ENCODE data around the gene XYLT1. TPM values are rescaled to one million over a fixed set of nuclear protein-coding genes. Genes with fewer than 3 reads are reported as not detected.
A peak's percentile ranks its signal among the peaks of the same experiment; 100 is the strongest.

XYLT1 gene
- total RNA-seq, 2 donors from 2014 or later: 6.0 to 15.2 TPM

DNA sequence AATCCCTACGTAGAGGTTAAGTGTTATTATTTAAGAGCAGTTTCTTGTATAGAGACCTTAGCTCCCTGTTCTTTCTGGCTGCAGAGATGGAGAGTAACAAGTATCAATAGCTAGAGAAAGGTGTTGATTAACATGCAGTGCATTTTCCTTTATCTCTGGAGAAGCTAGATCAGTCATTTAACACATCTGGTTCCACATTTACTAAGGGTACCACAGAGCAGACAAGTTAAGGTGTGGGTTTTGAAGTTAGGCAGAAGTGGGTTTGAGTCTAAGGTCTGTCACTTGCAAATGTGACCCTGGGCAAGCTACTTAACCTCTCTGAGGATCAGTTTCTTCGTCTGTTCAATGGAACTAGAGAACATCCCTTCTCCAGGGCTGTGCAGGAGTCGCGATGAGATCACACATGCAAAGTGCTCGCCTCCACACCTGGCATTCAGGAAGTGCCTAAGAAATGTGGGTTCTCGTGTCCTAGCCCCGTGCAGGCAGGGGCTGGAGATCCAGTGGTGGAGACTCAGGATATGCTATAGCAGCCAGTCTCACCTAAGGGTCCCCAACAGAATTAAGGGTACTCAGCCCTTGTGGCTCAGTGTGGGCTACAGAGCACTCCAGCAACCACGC is 224.4 kb downstream of the XYLT1 start:
- no peak for DNase-seq
- H3K9me3 ChIP-seq: no peaks in the 10 kb centered on the region
- no peak overlapping the region for H3K27ac ChIP-seq
- no peak for ATAC-seq
- WGBS, 2 donors: 83 to 90% methylated on average over 8 of the region's 8 CpGs
- H3K4me1 ChIP-seq: peaks cover 13% of the 10 kb centered on the region
- H3K4me3 ChIP-seq: no peak overlapping the region
- intact Hi-C loops (cut with DNase I): no loop called here
- H3K36me3 ChIP-seq (replicated peaks in 1 of 2; ENCODE audit: insufficient read depth in 1 of 2, low read depth in 2 of 2): no peaks in the 10 kb centered on the region
- H3K27me3 ChIP-seq: no peaks in the 10 kb centered on the region
- no peak for TF ChIP-seq POLR2A (IDR thresholded peaks at IDR 0.05)
- TF ChIP-seq, protein P1, sequence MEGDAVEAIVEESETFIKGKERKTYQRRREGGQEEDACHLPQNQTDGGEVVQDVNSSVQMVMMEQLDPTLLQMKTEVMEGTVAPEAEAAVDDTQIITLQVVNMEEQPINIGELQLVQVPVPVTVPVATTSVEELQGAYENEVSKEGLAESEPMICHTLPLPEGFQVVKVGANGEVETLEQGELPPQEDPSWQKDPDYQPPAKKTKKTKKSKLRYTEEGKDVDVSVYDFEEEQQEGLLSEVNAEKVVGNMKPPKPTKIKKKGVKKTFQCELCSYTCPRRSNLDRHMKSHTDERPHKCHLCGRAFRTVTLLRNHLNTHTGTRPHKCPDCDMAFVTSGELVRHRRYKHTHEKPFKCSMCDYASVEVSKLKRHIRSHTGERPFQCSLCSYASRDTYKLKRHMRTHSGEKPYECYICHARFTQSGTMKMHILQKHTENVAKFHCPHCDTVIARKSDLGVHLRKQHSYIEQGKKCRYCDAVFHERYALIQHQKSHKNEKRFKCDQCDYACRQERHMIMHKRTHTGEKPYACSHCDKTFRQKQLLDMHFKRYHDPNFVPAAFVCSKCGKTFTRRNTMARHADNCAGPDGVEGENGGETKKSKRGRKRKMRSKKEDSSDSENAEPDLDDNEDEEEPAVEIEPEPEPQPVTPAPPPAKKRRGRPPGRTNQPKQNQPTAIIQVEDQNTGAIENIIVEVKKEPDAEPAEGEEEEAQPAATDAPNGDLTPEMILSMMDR (IDR thresholded peaks at IDR 0.05): no peak

DNA sequence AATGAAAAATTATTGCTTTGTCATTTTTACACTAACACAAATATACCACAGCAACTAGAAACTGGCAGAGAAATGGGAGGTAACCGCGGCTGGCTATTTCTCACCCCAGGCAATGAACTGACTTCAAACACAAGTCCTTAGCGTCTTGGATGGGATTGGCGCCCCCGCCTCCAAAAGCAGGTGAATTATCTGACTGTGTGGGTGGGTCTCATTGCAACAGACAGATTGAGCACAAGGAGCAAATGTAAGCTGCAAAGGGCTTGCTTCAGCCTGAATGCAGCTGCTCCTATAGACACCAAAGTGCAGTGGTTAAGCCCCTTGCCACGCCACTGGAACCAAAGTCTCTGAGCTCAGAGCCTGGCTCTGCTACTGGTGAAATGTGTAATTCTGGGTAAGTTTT is 225.0 kb downstream of the XYLT1 start:
- Histone ChIP-seq H3K4me3 (no peak overlapping the region), H3K9me3 (no peaks in the 10 kb centered on the region), H3K36me3 (replicated peaks in 1 of 2; ENCODE audit: insufficient read depth in 1 of 2, low read depth in 2 of 2) (no peaks in the 10 kb centered on the region), H3K27me3 (no peaks in the 10 kb centered on the region), H3K27ac (no peak overlapping the region), H3K4me1 (peaks cover 13% of the 10 kb centered on the region)
- intact Hi-C loops (cut with DNase I): no loop called here
- DNase-seq: no peak
- no peak for TF ChIP-seq POLR2A (IDR thresholded peaks at IDR 0.05)
- 83 to 89% methylated on average over 6 of the region's 6 CpGs for WGBS, 2 donors
- no peak for ATAC-seq

DNA sequence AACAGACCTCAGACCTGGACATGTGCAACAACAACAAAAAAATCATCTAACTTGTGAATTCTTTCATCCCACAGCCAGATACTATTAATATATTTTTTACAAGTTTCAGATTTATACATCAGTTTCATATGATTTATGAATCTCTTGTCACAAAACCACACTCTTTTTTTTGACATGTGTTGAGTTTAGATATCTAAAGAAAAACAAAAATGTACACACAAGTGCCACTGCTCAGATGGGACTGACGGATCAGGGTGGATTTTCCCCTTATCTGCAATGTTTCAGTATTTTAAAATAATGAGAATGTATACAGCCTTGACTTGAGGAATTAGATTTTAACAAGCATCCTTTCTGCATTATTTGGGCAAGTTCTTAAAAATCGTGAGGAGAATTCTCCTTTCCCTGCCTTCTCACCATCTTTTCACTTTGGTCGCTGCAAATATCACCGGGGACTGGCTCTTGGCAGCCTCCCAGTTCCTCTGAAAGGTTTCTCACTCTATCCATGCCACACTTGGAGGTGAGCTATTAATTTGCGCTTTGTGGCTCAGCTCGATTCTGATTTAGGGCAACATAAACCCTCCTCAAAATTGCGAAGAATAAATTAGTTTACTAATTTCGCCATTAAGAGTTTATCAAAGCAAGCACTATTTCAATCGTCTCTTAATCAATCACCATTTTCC is 225.7 kb downstream of the XYLT1 start:
- no peak overlapping the region for H3K27ac ChIP-seq
- H3K36me3 ChIP-seq (replicated peaks in 1 of 2; ENCODE audit: insufficient read depth in 1 of 2, low read depth in 2 of 2): no peaks in the 10 kb centered on the region
- H3K4me3 ChIP-seq: no peak overlapping the region
- ATAC-seq: no peak
- no peaks in the 10 kb centered on the region for H3K27me3 ChIP-seq
- H3K9me3 ChIP-seq: no peaks in the 10 kb centered on the region
- 38 to 51% methylated on average over 9 of the region's 9 CpGs for WGBS, 2 donors
- H3K4me1 ChIP-seq: peaks cover 13% of the 10 kb centered on the region
- TF ChIP-seq, protein P1 (IDR thresholded peaks at IDR 0.05): no peak
- TF ChIP-seq POLR2A (IDR thresholded peaks at IDR 0.05): no peak
- peak in 1 of 4 donors; percentile 33 for DNase-seq
- intact Hi-C loops (cut with DNase I): no loop called here

DNA sequence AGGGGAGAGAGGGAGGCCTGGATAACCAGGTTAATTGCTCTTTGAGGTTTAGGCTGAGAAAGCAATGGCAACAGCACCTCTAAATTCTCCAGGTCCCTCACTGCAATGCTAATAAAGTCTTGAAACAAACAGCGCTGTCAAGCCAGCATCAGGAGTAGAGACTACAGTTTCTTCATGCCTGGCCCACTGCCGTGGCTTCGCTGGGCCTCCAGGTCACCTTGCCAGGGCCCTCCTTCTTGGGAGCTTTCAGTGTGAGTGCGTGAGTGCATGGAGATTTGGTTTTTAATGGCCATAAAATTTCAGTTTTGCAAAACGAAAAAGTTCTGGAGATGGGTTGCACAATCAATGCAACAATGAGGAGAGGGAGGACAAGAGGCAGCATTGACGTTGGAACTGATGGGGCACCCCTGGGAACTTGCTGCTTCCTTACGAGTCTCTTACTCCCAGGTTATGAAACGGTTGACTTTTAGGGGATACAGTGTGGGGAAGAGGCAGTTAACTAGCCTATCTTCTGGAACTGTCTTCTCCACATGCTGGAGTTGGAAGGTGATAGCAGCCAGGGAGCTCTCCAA is 229.4 kb downstream of the XYLT1 start:
- DNase-seq (no peak), ATAC-seq (no peak)
- Histone ChIP-seq H3K4me3 (no peak overlapping the region), H3K4me1 (no peaks in the 10 kb centered on the region), H3K9me3 (no peaks in the 10 kb centered on the region), H3K27me3 (no peaks in the 10 kb centered on the region), H3K27ac (no peak overlapping the region), H3K36me3 (replicated peaks in 1 of 2; ENCODE audit: insufficient read depth in 1 of 2, low read depth in 2 of 2) (no peaks in the 10 kb centered on the region)
- TF ChIP-seq, protein P1 (IDR thresholded peaks at IDR 0.05): no peak
- TF ChIP-seq POLR2A (IDR thresholded peaks at IDR 0.05): no peak
- intact Hi-C loops (cut with DNase I): no loop called here
- WGBS, 2 donors: 84 to 85% methylated on average over 8 of the region's 8 CpGs

DNA sequence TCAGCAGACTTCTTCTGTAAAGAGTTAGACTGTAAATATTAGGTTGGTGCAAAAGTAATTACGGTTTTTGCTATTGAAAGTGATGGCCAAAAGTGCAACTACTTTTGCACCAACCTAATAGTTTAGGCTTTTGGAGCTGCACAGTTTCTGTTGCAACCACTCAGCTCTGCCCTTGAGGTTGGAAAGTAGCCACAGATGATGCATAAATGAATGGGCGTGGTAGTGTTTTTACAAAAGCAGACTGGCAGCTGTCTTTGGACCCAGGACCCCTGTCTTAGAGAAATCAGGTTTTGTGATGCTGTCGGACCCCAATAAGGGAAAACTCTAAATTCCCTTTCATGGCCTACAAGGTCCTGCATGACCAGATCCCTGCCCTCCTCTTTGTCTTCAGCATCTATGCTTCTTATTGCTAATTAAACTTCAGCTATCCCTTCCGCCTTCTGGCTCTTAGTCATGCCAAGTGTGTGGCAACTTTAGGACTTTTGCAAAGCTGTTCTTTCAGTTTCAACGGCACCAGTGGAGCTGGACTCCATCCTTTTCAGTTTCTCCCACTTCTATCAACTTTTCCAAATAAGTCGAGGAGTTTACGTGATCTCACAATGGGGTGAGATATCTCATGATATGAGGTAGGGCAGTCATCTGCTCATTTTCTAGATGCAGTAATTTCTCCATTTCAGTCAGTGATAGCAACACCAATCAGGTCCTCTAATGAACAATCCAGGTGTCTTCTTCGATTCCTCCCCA is 232.3 kb downstream of the XYLT1 start:
- intact Hi-C loops (cut with DNase I): no loop called here
- Histone ChIP-seq H3K4me3 (no peak overlapping the region), H3K27ac (no peak overlapping the region), H3K9me3 (no peaks in the 10 kb centered on the region), H3K36me3 (replicated peaks in 1 of 2; ENCODE audit: insufficient read depth in 1 of 2, low read depth in 2 of 2) (no peaks in the 10 kb centered on the region), H3K4me1 (no peaks in the 10 kb centered on the region), H3K27me3 (no peaks in the 10 kb centered on the region)
- no peak for TF ChIP-seq POLR2A (IDR thresholded peaks at IDR 0.05)
- TF ChIP-seq, protein P1 (IDR thresholded peaks at IDR 0.05): no peak
- DNase-seq (no peak), ATAC-seq (no peak)
- WGBS, 2 donors: 75 to 86% methylated on average over 8 of the region's 8 CpGs
